ENCODE results near the gene PCNT. TPM values are rescaled to one million over a fixed set of nuclear protein-coding genes. Genes with fewer than 3 reads are reported as not detected.

Gene PCNT
- total RNA-seq, 4 donors from 2014 or later, result 6.2 to 29.7 (median 17.1) TPM

GRCh38 chr21:46420241-46421190 is 96.6 kb downstream of the PCNT start:
- Histone ChIP-seq H3K27me3 (no peaks in the 10 kb centered on the region), H3K36me3 (no peaks in the 10 kb centered on the region), H3K9me3 (no peaks in the 10 kb centered on the region), H3K4me3 (no peak overlapping the region), H3K4me1 (no peaks in the 10 kb centered on the region), H3K27ac (no peak overlapping the region)
- intact Hi-C loops (cut with DNase I; ENCODE audit: low total_unique reads), result no loop called here
- DNase-seq, result no peak
- TF ChIP-seq, protein P1, sequence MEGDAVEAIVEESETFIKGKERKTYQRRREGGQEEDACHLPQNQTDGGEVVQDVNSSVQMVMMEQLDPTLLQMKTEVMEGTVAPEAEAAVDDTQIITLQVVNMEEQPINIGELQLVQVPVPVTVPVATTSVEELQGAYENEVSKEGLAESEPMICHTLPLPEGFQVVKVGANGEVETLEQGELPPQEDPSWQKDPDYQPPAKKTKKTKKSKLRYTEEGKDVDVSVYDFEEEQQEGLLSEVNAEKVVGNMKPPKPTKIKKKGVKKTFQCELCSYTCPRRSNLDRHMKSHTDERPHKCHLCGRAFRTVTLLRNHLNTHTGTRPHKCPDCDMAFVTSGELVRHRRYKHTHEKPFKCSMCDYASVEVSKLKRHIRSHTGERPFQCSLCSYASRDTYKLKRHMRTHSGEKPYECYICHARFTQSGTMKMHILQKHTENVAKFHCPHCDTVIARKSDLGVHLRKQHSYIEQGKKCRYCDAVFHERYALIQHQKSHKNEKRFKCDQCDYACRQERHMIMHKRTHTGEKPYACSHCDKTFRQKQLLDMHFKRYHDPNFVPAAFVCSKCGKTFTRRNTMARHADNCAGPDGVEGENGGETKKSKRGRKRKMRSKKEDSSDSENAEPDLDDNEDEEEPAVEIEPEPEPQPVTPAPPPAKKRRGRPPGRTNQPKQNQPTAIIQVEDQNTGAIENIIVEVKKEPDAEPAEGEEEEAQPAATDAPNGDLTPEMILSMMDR (IDR thresholded peaks at IDR 0.05), result no peak
- TF ChIP-seq POLR2A (IDR thresholded peaks at IDR 0.05), result no peak

- H3K27me3 ChIP-seq, result no peaks in the 10 kb centered on the region
- H3K27ac ChIP-seq, result no peak overlapping the region
- intact Hi-C loops (cut with DNase I; ENCODE audit: low total_unique reads), result no loop called here
- no peaks in the 10 kb centered on the region for H3K4me1 ChIP-seq
- no peaks in the 10 kb centered on the region for H3K9me3 ChIP-seq
- DNase-seq, result no peak
- H3K36me3 ChIP-seq, result no peaks in the 10 kb centered on the region
- no peak overlapping the region for H3K4me3 ChIP-seq
- TF ChIP-seq POLR2A (IDR thresholded peaks at IDR 0.05), result no peak
- TF ChIP-seq, protein P1 (IDR thresholded peaks at IDR 0.05), result no peak
These were observed 97.3 kb downstream of the PCNT start for GRCh38 chr21:46421191-46421750.

- TF ChIP-seq POLR2A (IDR thresholded peaks at IDR 0.05), result no peak
- TF ChIP-seq, protein P1 (IDR thresholded peaks at IDR 0.05), result no peak
- Histone ChIP-seq H3K4me1 (no peaks in the 10 kb centered on the region), H3K4me3 (no peak overlapping the region), H3K27me3 (no peaks in the 10 kb centered on the region), H3K36me3 (no peaks in the 10 kb centered on the region), H3K27ac (no peak overlapping the region), H3K9me3 (no peaks in the 10 kb centered on the region)
- no peak for DNase-seq
- intact Hi-C loops (cut with DNase I; ENCODE audit: low total_unique reads), result no loop called here
These were observed 98.0 kb downstream of the PCNT start for GRCh38 chr21:46421756-46422555.

DNA sequence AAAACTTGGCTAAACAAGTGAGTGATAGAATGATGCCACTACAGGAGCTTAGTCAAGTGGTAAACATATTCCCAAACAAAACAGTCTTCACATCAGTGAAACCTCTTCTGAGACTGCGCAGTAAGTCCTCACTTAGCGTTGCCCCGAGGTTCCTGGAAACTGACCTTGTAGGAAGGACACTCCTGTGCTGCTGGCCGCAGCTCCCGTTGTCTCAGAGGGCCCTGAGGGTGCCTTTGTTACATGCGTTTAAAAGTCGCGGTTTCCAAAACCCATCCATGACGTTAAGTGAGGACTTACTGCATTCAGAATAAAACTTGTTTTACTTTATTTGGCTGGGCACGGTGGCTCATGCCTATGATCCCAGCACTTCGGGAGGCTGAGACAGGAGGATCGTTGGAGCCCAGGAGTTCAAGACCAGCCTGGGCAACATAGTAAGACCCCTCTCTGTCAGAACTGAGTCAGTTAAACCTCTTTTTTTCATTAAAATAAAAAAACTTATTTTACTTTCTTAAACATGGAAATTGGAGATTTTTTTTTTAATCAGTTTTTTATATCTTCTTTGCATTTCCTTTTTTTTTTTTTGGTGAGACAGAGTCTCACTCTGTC is 98.8 kb downstream of the PCNT start:
- Histone ChIP-seq H3K27ac (no peak overlapping the region), H3K9me3 (no peaks in the 10 kb centered on the region), H3K27me3 (no peaks in the 10 kb centered on the region), H3K4me3 (no peak overlapping the region), H3K36me3 (no peaks in the 10 kb centered on the region), H3K4me1 (no peaks in the 10 kb centered on the region)
- TF ChIP-seq POLR2A (IDR thresholded peaks at IDR 0.05), result no peak
- TF ChIP-seq, protein P1 (IDR thresholded peaks at IDR 0.05), result no peak
- no peak for DNase-seq
- intact Hi-C loops (cut with DNase I; ENCODE audit: low total_unique reads), result no loop called here
